HG03196 (cell line): Measurements from ENCODE around the gene UGT1A10.

Experiments used
- ATAC-seq: cut with Tn5 transposase; IDR thresholded peaks from one replicate; pipeline ENCODE4 v1.9.1; 2021; ENCODE audit not compliant: unreplicated experiment

UGT1A10 gene

DNA sequence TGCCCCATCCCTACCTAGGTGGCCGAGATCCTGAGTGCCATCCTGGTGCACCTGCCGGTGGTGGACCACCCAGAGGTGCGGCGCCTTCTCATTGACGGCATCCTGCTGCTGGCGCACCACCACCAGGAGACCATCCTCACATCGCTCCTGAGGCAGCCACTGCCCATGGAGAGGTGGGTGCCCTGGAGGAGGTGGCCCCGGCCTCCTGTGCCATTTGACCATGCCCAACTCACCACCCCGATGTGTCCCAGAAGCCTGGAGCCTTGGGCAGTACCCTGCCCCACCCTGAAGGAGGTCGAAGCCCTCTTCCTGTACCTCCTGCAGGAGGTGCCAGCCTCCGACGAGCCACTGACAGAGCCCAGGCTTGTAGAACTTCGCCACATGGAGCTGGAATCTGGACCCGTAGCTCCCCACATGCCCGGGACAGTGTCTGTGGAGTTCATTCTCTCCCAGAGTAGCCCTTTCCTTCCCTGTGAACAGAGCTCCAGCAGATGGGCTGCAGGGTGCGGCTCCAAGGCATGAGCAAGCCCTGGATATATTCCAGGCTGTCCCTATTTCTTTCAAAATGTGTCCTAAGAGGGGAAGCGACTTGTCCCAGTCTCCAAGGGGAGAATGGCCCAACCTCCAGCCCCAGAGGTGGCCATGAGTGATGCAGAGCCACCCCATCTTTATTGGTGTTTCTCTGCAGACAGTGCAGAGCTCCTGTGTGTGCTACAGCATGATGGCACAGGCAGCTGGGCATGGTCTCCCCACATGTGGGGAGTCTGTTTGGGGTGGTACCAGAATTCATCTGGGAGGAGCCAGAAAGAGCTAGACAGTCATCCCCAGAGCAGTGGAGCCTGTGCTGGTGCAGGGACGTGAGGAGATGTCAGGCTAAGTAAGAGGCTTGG lies 183.9 kb downstream of the UGT1A10 start:
- ATAC-seq, result no peak

GRCh38 chr2:233820774-233821105 lies 184.5 kb downstream of the UGT1A10 start:
- ATAC-seq, result no peak

DNA sequence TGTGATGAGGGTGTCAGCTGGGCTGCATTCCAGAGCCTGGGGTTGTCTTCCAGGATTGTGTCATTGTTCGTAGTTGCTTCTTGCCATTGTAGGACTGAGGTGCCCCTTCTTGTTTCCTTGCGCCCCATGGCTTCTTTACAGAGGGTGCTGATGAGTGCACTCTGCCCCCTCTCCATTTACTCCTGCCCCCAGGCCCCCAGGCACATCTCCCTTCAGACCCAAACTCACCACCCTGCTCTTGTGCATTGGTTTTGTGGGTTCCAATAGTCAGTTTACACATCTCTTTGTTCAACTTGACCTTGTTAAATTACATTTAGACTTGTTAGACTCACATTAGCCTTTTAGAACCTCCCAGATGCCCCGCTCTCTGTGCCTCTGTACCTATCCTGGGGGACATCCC lies 184.9 kb downstream of the UGT1A10 start:
- no peak for ATAC-seq

DNA sequence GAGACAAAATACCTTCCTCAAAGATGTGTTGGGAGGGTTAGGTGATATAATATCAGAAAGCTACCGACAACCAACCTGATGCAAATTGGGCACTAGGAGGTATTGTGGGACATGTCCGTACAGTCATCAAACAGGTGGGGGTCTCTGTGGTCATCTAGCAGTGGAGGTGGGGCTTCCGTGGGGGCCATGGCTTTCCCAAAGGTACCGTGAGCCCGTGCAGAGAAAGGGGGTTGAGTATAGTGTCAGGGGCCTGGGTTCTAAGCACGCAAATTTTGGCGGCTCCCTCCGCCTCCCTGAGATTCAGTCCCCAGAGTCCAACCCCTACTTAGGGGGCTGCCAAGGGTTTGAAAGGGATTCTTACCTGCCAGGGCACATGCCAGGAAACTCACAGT lies 185.5 kb downstream of the UGT1A10 start:
- ATAC-seq, result no peak

GRCh38 chr2:233822101-233822771 lies 186.0 kb downstream of the UGT1A10 start:
- no peak for ATAC-seq
